HepG2 (cell line): ENCODE data around the gene PRKCG. TPM values are rescaled to one million over a fixed set of nuclear protein-coding genes. Genes with fewer than 3 reads are reported as not detected.

ENCODE experiments used
- BRF2 ChIP-seq: sonication (generic); formaldehyde crosslinking; IDR thresholded peaks from 2 replicates; pipeline ENCODE4 v1.8.1; 2022; ENCODE audit warnings: mild to moderate bottlenecking, missing genetic modification reagents
- CHD2 ChIP-seq: IDR thresholded peaks from 2 replicates; pipeline ENCODE4 v1.6.1; 2011; ENCODE audit warnings: low read depth, low read length, improper control_type of control experiment
- ERF ChIP-seq: IDR thresholded peaks from 2 replicates; pipeline ENCODE4 v1.6.1; 2018; ENCODE audit warnings: missing biosample characterization, missing genetic modification reagents
- HIVEP1 ChIP-seq: sonication (generic); formaldehyde crosslinking; IDR thresholded peaks from 2 replicates; pipeline ENCODE4 v1.4.0; 2020; ENCODE audit warnings: mild to moderate bottlenecking, missing genetic modification reagents
- HNF1A ChIP-seq, 2 experiments: sonication (generic) in 1 of 2; formaldehyde crosslinking in 1 of 2; IDR thresholded peaks; 2 replicates each; pipeline versions ENCODE4 v1.4.0 to v1.6.1; 2016 to 2020; ENCODE audit warnings: borderline replicate concordance in 1 of 2, low read depth in 1 of 2, mild to moderate bottlenecking in 1 of 2, missing genetic modification reagents in 1 of 2
- IKZF5 ChIP-seq: IDR thresholded peaks from 2 replicates; pipeline ENCODE4 v1.6.1; 2018; ENCODE audit warnings: missing genetic modification reagents, mild to moderate bottlenecking, missing compliant biosample characterization
- KLF9 ChIP-seq: IDR thresholded peaks from 2 replicates; pipeline ENCODE4 v1.6.1; 2016; ENCODE audit warnings: low read depth
- MAX ChIP-seq: IDR thresholded peaks from 2 replicates; pipeline ENCODE4 v1.6.1; 2012; ENCODE audit warnings: inconsistent platforms
- MBD4 ChIP-seq: IDR thresholded peaks from 2 replicates; pipeline ENCODE4 v1.6.1; 2012; ENCODE audit warnings: low read length, inconsistent platforms, borderline replicate concordance
- NONO ChIP-seq, 2 experiments: fragments of 450-650 bp in 1 of 2; sonication (generic) in 1 of 2; formaldehyde crosslinking in 1 of 2; IDR thresholded peaks in 1 of 2; conservative IDR thresholded peaks in 1 of 2; 2 replicates each; pipeline versions ENCODE4 v1.6.1 to v1.8.0; 2017 to 2022; ENCODE audit warnings: mild to moderate bottlenecking in 1 of 2, missing genetic modification reagents in 1 of 2, moderate library complexity in 1 of 2
- POLR2AphosphoS2 ChIP-seq: IDR thresholded peaks from 2 replicates; pipeline ENCODE4 v1.6.1; 2011; ENCODE audit warnings: low read depth, low read length, improper control_type of control experiment
- ZBTB42 ChIP-seq: sonication (generic); formaldehyde crosslinking; IDR thresholded peaks from 2 replicates; pipeline ENCODE4 v1.5.0; 2020; ENCODE audit warnings: mild to moderate bottlenecking, missing genetic modification reagents
- ZBTB46 ChIP-seq: sonication (generic); formaldehyde crosslinking; IDR thresholded peaks from 2 replicates; pipeline ENCODE4 v1.4.0; 2020; ENCODE audit warnings: mild to moderate bottlenecking, missing genetic modification reagents, borderline replicate concordance
- ZBTB7A ChIP-seq: sonication (generic); formaldehyde crosslinking; IDR thresholded peaks from 2 replicates; pipeline ENCODE4 v1.8.0; 2022; ENCODE audit warnings: mild to moderate bottlenecking, missing genetic modification reagents
- ZNF264 ChIP-seq: sonication (generic); formaldehyde crosslinking; IDR thresholded peaks from 2 replicates; pipeline ENCODE4 v1.4.0; 2020; ENCODE audit warnings: missing genetic modification reagents
- ZNF510 ChIP-seq: sonication (generic); formaldehyde crosslinking; IDR thresholded peaks from 2 replicates; pipeline ENCODE4 v1.4.0; 2020; ENCODE audit warnings: low read depth, mild to moderate bottlenecking, missing genetic modification reagents
- ZNF616 ChIP-seq: sonication (generic); formaldehyde crosslinking; IDR thresholded peaks from 2 replicates; pipeline ENCODE4 v1.5.0; 2020; ENCODE audit warnings: low read depth, mild to moderate bottlenecking, missing genetic modification reagents
- polyA plus RNA-seq, 8 experiments: library from polyadenylated mRNA; depleted of rRNA in 3 of 8; stranded (reverse) in 7 of 8; unstranded in 1 of 8; fragments of >200 nt; fragmentation: Illumina TruSeq in 4 of 8; extraction: Trizol in 4 of 8; gene quantifications; 2 replicates each; pipeline versions ENCODE4 v1.2.1 to v1.2.3, GENCODE V29; 2011 to 2016; ENCODE audit warnings: low read depth in 4 of 8, missing spikeins in 1 of 8, mixed read lengths in 1 of 8; ENCODE audit not compliant: insufficient read depth in 1 of 8
- total RNA-seq, 5 experiments: library from RNA; depleted of rRNA; stranded (reverse); fragments of >200 nt; fragmentation: Illumina TruSeq; extraction: Trizol; gene quantifications; 2 replicates each; pipeline ENCODE4 v1.2.3, GENCODE V29; 2016; ENCODE audit warnings: low read depth in 1 of 5

The PRKCG gene
- total and polyA plus RNA-seq, 2 of the 13 experiments (the other 11 are each of a cell fraction or from before 2014, with no cell fraction given) = 0.02 to 0.03 TPM

- TF ChIP-seq BRF2 (CRISPR knock-in tag) = no peak
- TF ChIP-seq CHD2 = 0 out of 2 replicates have a peak, but pooled peaks have one; percentile 45
- TF ChIP-seq ERF (CRISPR knock-in tag) = peak; percentile 83
- TF ChIP-seq ZBTB42 (CRISPR knock-in tag) = no peak
- no peak for TF ChIP-seq NONO (IDR thresholded peaks at IDR 0.05)
- TF ChIP-seq NONO (CRISPR knock-in tag; conservative IDR thresholded peaks at IDR 0.05) = peak; percentile 56; the same call in 1 of the 2 replicates
- TF ChIP-seq POLR2AphosphoS2 = no peak
- peak; percentile 91 for TF ChIP-seq IKZF5 (CRISPR knock-in tag)
- TF ChIP-seq ZBTB7A (CRISPR knock-in tag) = no peak
- peak; percentile 61; the same call in 1 of the 2 replicates for TF ChIP-seq HNF1A (IDR thresholded peaks at IDR 0.05; ENCODE audit: low read depth)
- peak; percentile 71; the same call in 1 of the 2 replicates for TF ChIP-seq HNF1A (CRISPR knock-in tag; IDR thresholded peaks at IDR 0.05; ENCODE audit: borderline replicate concordance)
- no peak; the same call in 1 of the 2 replicates for TF ChIP-seq ZNF510 (CRISPR knock-in tag)
- TF ChIP-seq MAX = peak; percentile 47
- peak; percentile 74 for TF ChIP-seq HIVEP1 (CRISPR knock-in tag)
- TF ChIP-seq MBD4 = no peak
- TF ChIP-seq ZNF264 (CRISPR knock-in tag) = 0 out of 2 replicates have a peak, but pooled peaks have one; percentile 25
- TF ChIP-seq ZNF616 (CRISPR knock-in tag) = no peak
- peak; percentile 95 for TF ChIP-seq ZBTB46 (CRISPR knock-in tag)
- no peak for TF ChIP-seq KLF9 (CRISPR knock-in tag)
Observed at GRCh38 chr19:53864308-53864836, 17.6 kb upstream of the PRKCG start (continued).
